RWPE2 (cell line): ENCODE measurements around the gene IL18RAP.

Source experiments
- ATAC-seq: fragments of 200-7000 bp; cut with Tn5 transposase; 3 replicates; pipeline ENCODE4 v1.9.1; 2021; ENCODE audit warnings: low read depth
- DNase-seq: peaks from one replicate; pipeline ENCODE4 v3.0.0-alpha.2; 2020; ENCODE audit warnings: low spot score
- H3K27ac ChIP-seq: fragments of 450-650 bp; 2 replicates; pipeline ENCODE4 v1.5.1; 2017; ENCODE audit warnings: mild to moderate bottlenecking; ENCODE audit not compliant: poor library complexity, severe bottlenecking
- H3K27me3 ChIP-seq: fragments of 250-450 bp; sonication (Bioruptor Pico); 2 replicates; pipeline ENCODE4 v1.5.1; 2021; ENCODE audit warnings: mild to moderate bottlenecking, moderate library complexity; ENCODE audit not compliant: insufficient read depth, poor library complexity, severe bottlenecking
- H3K36me3 ChIP-seq: fragments of 250-450 bp; sonication (Bioruptor Pico); 2 replicates; pipeline ENCODE4 v1.5.1; 2020; ENCODE audit warnings: low read depth, mild to moderate bottlenecking, moderate library complexity
- H3K4me1 ChIP-seq: fragments of 250-450 bp; sonication (Bioruptor Pico); 2 replicates; pipeline ENCODE4 v1.5.1; 2021; ENCODE audit warnings: mild to moderate bottlenecking, moderate library complexity; ENCODE audit not compliant: insufficient read depth, poor library complexity, severe bottlenecking
- H3K4me3 ChIP-seq: fragments of 250-450 bp; sonication (Bioruptor Pico); 2 replicates; pipeline ENCODE4 v1.5.1; 2021; ENCODE audit warnings: mild to moderate bottlenecking, moderate library complexity; ENCODE audit not compliant: severe bottlenecking
- H3K9me3 ChIP-seq: fragments of 250-450 bp; sonication (Bioruptor Pico); 2 replicates; pipeline ENCODE4 v1.5.1; 2021; ENCODE audit warnings: mild to moderate bottlenecking, moderate library complexity; ENCODE audit not compliant: severe bottlenecking
- CTCF ChIP-seq: fragments of 450-650 bp; IDR thresholded peaks from one replicate; pipeline ENCODE4 v1.5.1; 2017; ENCODE audit warnings: mild to moderate bottlenecking, moderate library complexity; ENCODE audit not compliant: poor library complexity, severe bottlenecking

The IL18RAP gene

GRCh38 chr2:102449370-102449974 lies 26.5 kb downstream of the IL18RAP start:
- H3K4me3 ChIP-seq: no peak overlapping the region
- H3K9me3 ChIP-seq: no peaks in the 10 kb centered on the region
- DNase-seq: no peak
- no peak overlapping the region for H3K27ac ChIP-seq
- H3K4me1 ChIP-seq: no peaks in the 10 kb centered on the region
- ATAC-seq: no peak
- no peaks in the 10 kb centered on the region for H3K36me3 ChIP-seq
- no peaks in the 10 kb centered on the region for H3K27me3 ChIP-seq
- peak; percentile 80 for TF ChIP-seq CTCF

GRCh38 chr2:102451968-102452367 lies 29.0 kb downstream of the IL18RAP start:
- no peak for DNase-seq
- Histone ChIP-seq H3K4me3 (no peak overlapping the region), H3K27me3 (no peaks in the 10 kb centered on the region), H3K9me3 (no peaks in the 10 kb centered on the region), H3K27ac (no peak overlapping the region), H3K36me3 (no peaks in the 10 kb centered on the region), H3K4me1 (no peaks in the 10 kb centered on the region)
- TF ChIP-seq CTCF: no peak
- ATAC-seq: no peak

DNA sequence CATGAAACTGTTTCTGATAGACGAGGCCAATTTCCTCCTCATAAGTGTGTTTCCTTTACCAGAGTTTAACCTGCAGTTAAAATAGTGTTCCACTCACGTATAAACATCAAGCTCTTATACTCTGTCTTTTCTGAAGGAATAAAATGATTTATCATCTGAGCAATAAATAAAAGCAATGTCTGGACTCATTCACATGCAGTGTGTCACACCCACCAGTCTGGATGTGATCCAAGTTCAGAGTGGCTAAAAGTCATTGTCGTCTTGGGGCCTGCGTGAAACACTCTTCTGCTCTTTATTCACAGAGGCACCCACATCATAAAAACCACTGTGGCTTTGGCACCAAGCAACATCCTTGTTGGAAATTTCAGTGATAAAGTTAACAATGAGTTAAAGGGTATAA lies 30.5 kb downstream of the IL18RAP start:
- no peaks in the 10 kb centered on the region for H3K27me3 ChIP-seq
- no peaks in the 10 kb centered on the region for H3K4me1 ChIP-seq
- H3K27ac ChIP-seq: no peak overlapping the region
- no peaks in the 10 kb centered on the region for H3K9me3 ChIP-seq
- no peak overlapping the region for H3K4me3 ChIP-seq
- DNase-seq (no peak), ATAC-seq (no peak)
- no peak for TF ChIP-seq CTCF
- H3K36me3 ChIP-seq: no peaks in the 10 kb centered on the region

- Histone ChIP-seq H3K27me3 (no peaks in the 10 kb centered on the region), H3K4me1 (no peaks in the 10 kb centered on the region), H3K9me3 (no peaks in the 10 kb centered on the region), H3K27ac (no peak overlapping the region), H3K36me3 (no peaks in the 10 kb centered on the region), H3K4me3 (no peak overlapping the region)
- DNase-seq (no peak), ATAC-seq (no peak)
- no peak for TF ChIP-seq CTCF
Measured at GRCh38 chr2:102455061-102455670, 32.2 kb downstream of the IL18RAP start.

- Histone ChIP-seq H3K27ac (no peak overlapping the region), H3K9me3 (no peaks in the 10 kb centered on the region), H3K36me3 (no peaks in the 10 kb centered on the region), H3K4me3 (no peak overlapping the region), H3K27me3 (no peaks in the 10 kb centered on the region), H3K4me1 (no peaks in the 10 kb centered on the region)
- no peak for TF ChIP-seq CTCF
- ATAC-seq (no peak), DNase-seq (no peak)
Measured at GRCh38 chr2:102460467-102460866, 37.5 kb downstream of the IL18RAP start.
